DOHH2 (cell line): Measurements from ENCODE around the gene SIGLEC11.

Experiments
- EZH2phosphoT487 ChIP-seq: fragments of 200-600 bp; sonication (generic); IDR thresholded peaks from 2 replicates; pipeline ENCODE4 v1.6.1; 2017; ENCODE audit warnings: borderline replicate concordance, mild to moderate bottlenecking, antibody characterized with exemption, low read length, moderate library complexity, mixed read lengths
- TF ChIP-seq, protein P1 (sequence below): fragments of 200-600 bp; sonication (generic); IDR thresholded peaks from one replicate; pipeline ENCODE4 v1.5.1; 2014; ENCODE audit warnings: antibody characterized with exemption, mild to moderate bottlenecking, low read depth, low read length; ENCODE audit not compliant: poor library complexity, severe bottlenecking

DNA sequence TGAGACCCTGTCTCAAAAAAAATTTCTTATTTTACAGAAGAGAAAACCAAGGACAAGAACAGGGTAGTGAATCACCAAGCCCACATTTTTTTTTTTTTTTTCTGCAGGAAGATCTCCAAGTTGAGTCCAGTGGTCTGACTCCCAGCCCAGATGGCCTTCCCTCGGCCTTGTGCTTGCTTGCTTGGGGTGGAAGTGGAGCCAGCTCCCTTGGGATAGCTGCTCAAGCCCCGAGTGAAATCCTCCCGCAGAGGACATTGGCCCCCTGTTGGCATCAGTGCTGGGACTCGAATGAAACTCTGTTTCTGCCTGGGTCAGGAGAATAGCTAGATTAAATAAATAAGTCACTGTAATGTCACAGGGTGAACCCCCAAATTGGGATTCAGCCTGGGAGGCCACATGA, 22.3 kb downstream of the SIGLEC11 start:
- TF ChIP-seq, protein P1, sequence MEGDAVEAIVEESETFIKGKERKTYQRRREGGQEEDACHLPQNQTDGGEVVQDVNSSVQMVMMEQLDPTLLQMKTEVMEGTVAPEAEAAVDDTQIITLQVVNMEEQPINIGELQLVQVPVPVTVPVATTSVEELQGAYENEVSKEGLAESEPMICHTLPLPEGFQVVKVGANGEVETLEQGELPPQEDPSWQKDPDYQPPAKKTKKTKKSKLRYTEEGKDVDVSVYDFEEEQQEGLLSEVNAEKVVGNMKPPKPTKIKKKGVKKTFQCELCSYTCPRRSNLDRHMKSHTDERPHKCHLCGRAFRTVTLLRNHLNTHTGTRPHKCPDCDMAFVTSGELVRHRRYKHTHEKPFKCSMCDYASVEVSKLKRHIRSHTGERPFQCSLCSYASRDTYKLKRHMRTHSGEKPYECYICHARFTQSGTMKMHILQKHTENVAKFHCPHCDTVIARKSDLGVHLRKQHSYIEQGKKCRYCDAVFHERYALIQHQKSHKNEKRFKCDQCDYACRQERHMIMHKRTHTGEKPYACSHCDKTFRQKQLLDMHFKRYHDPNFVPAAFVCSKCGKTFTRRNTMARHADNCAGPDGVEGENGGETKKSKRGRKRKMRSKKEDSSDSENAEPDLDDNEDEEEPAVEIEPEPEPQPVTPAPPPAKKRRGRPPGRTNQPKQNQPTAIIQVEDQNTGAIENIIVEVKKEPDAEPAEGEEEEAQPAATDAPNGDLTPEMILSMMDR, result no peak
- TF ChIP-seq EZH2phosphoT487, result no peak
